ENCODE results near the gene KCNAB1.
"Not testable (repeated sequence)": the region's sequence is repeated elsewhere in the genome, so short reads cannot be mapped to it uniquely, and the experiment has no call there.

GRCh38 chr3:156569016-156569415 lies 448.6 kb downstream of the KCNAB1 start:
- TF ChIP-seq POLR2A (IDR thresholded peaks at IDR 0.05); CTCF (IDR thresholded peaks at IDR 0.05); POLR2AphosphoS5 (IDR thresholded peaks at IDR 0.05; ENCODE audit: insufficient read depth in 1 of 2, low read depth in 1 of 2): not testable (repeated sequence)
